Duodenal mucosa (tissue), 2 donors: ENCODE data around the gene MEMO1.

Experiments
- H3K27ac ChIP-seq: one replicate; pipeline ENCODE4 v1.7.0; 2013; ENCODE audit warnings: low read depth, low read length
- H3K27me3 ChIP-seq, 2 donors: one replicate each; pipeline ENCODE4 v1.7.0; 2013; ENCODE audit warnings: low read length in 2 of 2, control low read depth in 1 of 2; ENCODE audit not compliant: insufficient read depth in 2 of 2, control insufficient read depth in 1 of 2
- H3K36me3 ChIP-seq, 2 donors: one replicate each; pipeline ENCODE4 v1.7.0; 2013; ENCODE audit warnings: low read length in 2 of 2, control low read depth in 1 of 2; ENCODE audit not compliant: insufficient read depth in 2 of 2, control insufficient read depth in 1 of 2
- H3K4me1 ChIP-seq, 2 donors: one replicate each; pipeline ENCODE4 v1.7.0; 2013; ENCODE audit warnings: low read length in 2 of 2, control low read depth in 1 of 2; ENCODE audit not compliant: insufficient read depth in 2 of 2, control insufficient read depth in 1 of 2
- H3K4me3 ChIP-seq, 2 donors: one replicate each; pipeline ENCODE4 v1.7.0; 2013; ENCODE audit warnings: low read length in 2 of 2, low read depth in 1 of 2
- H3K9ac ChIP-seq, 2 donors: one replicate each; pipeline ENCODE4 v1.7.0; 2013; ENCODE audit warnings: low read length in 2 of 2, low read depth in 1 of 2
- H3K9me3 ChIP-seq, 2 donors: one replicate each; pipeline ENCODE4 v1.7.0; 2013; ENCODE audit warnings: low read length in 2 of 2, control low read depth in 1 of 2; ENCODE audit not compliant: control insufficient read depth in 1 of 2

Gene MEMO1

GRCh38 chr2:31998731-31999383 lies 12.0 kb downstream of the MEMO1 start:
- H3K36me3 ChIP-seq, result no peaks in the 10 kb centered on the region
- H3K4me1 ChIP-seq, result no peaks in the 10 kb centered on the region
- no peak overlapping the region for H3K4me3 ChIP-seq
- H3K27me3 ChIP-seq, result no peaks in the 10 kb centered on the region
- no peaks in the 10 kb centered on the region for H3K9me3 ChIP-seq
- H3K27ac ChIP-seq, result no peak overlapping the region
- no peak overlapping the region for H3K9ac ChIP-seq

DNA sequence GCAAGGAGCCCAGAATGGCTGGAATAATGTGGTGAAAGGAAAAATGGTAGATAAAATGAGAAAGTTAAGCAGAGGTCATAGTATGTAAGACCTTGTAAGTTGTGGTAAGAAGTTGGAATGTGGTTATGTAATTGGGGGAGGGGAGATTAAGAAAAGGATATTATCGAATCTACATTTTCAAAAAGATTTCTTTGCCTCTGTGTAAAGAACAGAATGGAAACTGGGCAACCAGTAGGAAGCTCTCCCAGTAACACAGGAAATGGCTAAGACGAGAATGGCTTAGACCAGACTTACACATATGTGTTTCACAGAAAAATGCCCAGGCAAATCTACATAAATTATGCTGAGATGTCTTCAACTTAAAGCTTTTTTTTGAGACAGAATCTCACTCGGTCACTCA lies 13.2 kb downstream of the MEMO1 start:
- no peak overlapping the region for H3K4me3 ChIP-seq
- H3K27ac ChIP-seq, result no peak overlapping the region
- H3K36me3 ChIP-seq, result no peaks in the 10 kb centered on the region
- no peaks in the 10 kb centered on the region for H3K27me3 ChIP-seq
- H3K9ac ChIP-seq, result no peak overlapping the region
- no peaks in the 10 kb centered on the region for H3K4me1 ChIP-seq
- no peaks in the 10 kb centered on the region for H3K9me3 ChIP-seq

- Histone ChIP-seq H3K4me3 (no peak overlapping the region), H3K36me3 (no peaks in the 10 kb centered on the region), H3K27me3 (no peaks in the 10 kb centered on the region), H3K4me1 (no peaks in the 10 kb centered on the region), H3K27ac (no peak overlapping the region), H3K9me3 (no peaks in the 10 kb centered on the region), H3K9ac (no peak overlapping the region)
These were observed 14.1 kb downstream of the MEMO1 start for GRCh38 chr2:31996571-31997150.

- H3K36me3 ChIP-seq, result no peaks in the 10 kb centered on the region
- no peak overlapping the region for H3K4me3 ChIP-seq
- H3K9me3 ChIP-seq, result no peaks in the 10 kb centered on the region
- no peak overlapping the region for H3K27ac ChIP-seq
- H3K4me1 ChIP-seq, result no peaks in the 10 kb centered on the region
- no peak overlapping the region for H3K9ac ChIP-seq
- no peaks in the 10 kb centered on the region for H3K27me3 ChIP-seq
These were observed 17.9 kb downstream of the MEMO1 start for GRCh38 chr2:31992934-31993333.

DNA sequence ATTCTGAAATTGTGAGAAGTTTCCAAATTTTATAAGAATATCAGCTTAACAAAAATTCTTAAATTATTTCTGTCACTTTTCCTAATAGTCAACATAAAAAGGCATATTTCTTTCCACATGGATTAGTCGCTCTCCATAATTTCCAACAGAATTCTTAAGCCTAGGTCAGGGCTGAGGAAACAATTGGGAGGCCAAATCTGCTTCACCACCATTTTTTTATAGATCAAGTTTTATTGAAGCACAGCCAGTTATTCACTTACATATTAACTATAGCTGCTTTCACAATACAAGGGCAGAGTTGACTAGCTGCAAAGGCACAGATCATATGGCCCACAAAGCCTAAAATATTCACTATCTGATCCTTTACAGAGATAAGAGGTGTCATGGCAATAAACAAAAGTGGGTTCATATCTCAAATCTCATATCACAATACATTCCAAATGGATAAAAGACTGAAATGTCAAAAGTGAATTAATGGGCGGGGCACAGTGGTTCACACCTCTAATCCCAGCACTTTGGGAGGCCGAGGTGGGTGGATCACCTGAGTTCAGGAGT lies 18.7 kb downstream of the MEMO1 start:
- no peak overlapping the region for H3K27ac ChIP-seq
- no peaks in the 10 kb centered on the region for H3K4me1 ChIP-seq
- no peaks in the 10 kb centered on the region for H3K36me3 ChIP-seq
- no peaks in the 10 kb centered on the region for H3K27me3 ChIP-seq
- no peaks in the 10 kb centered on the region for H3K9me3 ChIP-seq
- no peak overlapping the region for H3K4me3 ChIP-seq
- H3K9ac ChIP-seq, result no peak overlapping the region

GRCh38 chr2:31989946-31990345 lies 20.9 kb downstream of the MEMO1 start:
- H3K36me3 ChIP-seq, result no peaks in the 10 kb centered on the region
- H3K9me3 ChIP-seq, result no peaks in the 10 kb centered on the region
- H3K27me3 ChIP-seq, result no peaks in the 10 kb centered on the region
- no peak overlapping the region for H3K4me3 ChIP-seq
- no peak overlapping the region for H3K27ac ChIP-seq
- H3K9ac ChIP-seq, result no peak overlapping the region
- H3K4me1 ChIP-seq, result no peaks in the 10 kb centered on the region

DNA sequence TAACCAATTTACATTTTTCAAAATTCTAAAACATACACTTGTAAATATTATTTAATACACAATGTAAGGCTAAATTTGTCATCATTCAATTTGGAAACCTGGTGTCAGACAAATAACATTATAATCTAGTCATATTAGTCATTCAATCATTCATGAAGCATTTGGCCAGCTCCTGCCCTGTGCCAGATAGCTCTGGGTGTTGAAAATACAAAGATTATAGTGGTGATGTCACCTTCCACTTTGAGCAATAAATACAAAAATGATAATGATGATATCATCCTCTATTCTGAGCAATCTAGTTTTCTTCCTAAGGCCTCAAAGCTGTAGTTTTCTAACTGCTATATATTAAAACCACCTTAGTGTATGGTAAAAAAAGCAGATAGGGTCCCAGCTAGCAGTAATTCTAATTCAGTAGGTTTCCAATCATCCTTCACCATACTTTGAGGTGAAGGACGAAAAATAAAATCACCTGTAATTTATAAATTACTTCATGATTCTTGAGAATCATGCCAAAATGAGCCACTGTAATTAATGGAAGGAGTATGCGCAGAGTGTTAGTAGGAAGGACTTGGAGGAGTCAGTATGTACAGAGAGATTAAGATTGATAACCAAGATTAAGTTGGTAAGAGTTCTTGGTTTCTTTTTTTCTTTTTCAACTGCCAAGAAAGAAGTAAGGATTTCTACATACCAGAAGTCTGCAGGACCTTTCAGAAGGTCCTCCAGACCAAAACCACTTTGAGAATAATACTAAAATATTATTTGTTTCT lies 23.2 kb downstream of the MEMO1 start:
- H3K4me3 ChIP-seq, result no peak overlapping the region
- no peaks in the 10 kb centered on the region for H3K4me1 ChIP-seq
- H3K36me3 ChIP-seq, result no peaks in the 10 kb centered on the region
- H3K9me3 ChIP-seq, result no peaks in the 10 kb centered on the region
- H3K9ac ChIP-seq, result no peak overlapping the region
- no peaks in the 10 kb centered on the region for H3K27me3 ChIP-seq
- no peak overlapping the region for H3K27ac ChIP-seq

GRCh38 chr2:31986906-31987305 lies 23.9 kb downstream of the MEMO1 start:
- Histone ChIP-seq H3K9me3 (no peaks in the 10 kb centered on the region), H3K4me1 (no peaks in the 10 kb centered on the region)

DNA sequence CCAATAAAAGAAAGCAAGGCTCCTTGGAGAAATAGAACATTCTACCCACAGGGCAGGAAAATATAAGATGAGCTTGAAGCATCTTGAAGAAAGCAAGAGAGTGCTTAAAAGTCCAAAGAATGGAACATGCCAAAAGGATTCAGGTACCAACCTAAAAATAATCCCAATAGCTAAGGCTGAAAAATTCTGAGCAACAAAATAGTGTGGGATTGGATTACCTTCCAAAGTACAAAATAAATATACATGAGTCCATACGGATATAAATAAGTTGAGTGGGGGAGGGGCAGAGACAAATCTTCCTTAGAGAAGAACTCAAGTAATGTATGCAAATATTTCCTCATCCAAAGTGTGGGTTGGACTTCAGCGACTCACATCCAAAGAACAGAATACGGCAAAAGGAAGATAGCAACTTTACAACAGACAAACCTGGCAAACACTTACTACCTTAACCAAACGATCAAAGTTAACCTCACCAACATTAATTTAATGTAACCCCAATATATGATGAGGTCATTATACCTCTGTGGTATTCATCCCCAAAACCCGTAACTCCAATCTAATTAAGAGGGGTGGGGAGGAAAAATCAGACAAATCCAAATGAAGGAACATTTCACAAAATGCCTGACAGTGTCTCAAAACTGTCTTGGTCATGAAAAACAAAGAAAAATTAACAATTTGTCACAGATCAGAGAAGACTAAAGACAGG lies 26.9 kb downstream of the MEMO1 start:
- Histone ChIP-seq H3K9me3 (no peaks in the 10 kb centered on the region), H3K9ac (no peak overlapping the region), H3K27ac (no peak overlapping the region), H3K4me3 (no peak overlapping the region), H3K27me3 (no peaks in the 10 kb centered on the region), H3K4me1 (no peaks in the 10 kb centered on the region), H3K36me3 (no peaks in the 10 kb centered on the region)

More at GRCh38 chr2:31986906-31987305, 23.9 kb downstream of the MEMO1 start:
- Histone ChIP-seq H3K9ac (no peak overlapping the region), H3K27ac (no peak overlapping the region), H3K27me3 (no peaks in the 10 kb centered on the region), H3K4me3 (no peak overlapping the region), H3K36me3 (no peaks in the 10 kb centered on the region)
